ENCODE results near the gene SIPA1L3.
"Not testable (repeated sequence)": the region's sequence is repeated elsewhere in the genome, so short reads cannot be mapped to it uniquely, and the experiment has no call there.

The SIPA1L3 gene

DNA sequence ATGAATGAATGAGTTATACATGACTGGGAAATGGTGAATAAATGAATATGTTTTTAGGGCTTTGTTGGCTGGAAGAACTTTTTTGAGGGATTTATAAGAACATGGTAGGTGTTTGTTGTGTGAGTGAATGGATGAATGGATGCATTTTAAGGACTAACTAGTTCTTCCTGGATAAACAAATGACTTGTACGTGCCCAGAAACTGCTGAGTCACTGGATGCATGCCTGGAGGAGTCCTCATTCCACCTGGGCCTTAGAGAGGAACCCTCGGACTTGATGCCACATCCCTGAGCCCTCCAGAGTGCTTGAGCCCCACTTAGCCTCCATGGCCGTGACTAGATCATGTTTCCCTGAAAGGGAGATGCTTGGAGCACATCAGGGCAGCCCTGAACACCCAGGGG is 163.6 kb downstream of the SIPA1L3 start:
- DNase-seq (ENCODE audit: low spot score) = no peak

DNA sequence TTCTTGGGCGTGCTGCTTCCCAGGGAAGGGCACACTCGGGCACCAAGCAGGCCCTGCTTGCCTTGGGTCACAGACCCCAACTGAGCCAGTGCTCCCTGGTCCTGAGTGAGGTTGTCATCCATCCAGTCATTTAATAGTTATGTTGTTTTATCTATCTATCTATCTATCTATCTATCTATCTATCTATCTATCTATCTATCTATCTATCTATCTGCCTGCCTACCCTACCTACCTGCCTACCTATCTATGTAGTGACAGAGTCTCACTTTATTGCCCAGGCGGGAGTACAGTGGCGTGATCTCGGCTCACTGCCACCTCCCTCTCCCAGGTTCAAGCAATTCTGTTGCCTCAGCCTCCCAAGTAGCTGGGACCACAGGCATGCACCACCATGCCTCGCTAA is 164.0 kb downstream of the SIPA1L3 start:
- DNase-seq (ENCODE audit: low spot score) = not testable (repeated sequence)

DNA sequence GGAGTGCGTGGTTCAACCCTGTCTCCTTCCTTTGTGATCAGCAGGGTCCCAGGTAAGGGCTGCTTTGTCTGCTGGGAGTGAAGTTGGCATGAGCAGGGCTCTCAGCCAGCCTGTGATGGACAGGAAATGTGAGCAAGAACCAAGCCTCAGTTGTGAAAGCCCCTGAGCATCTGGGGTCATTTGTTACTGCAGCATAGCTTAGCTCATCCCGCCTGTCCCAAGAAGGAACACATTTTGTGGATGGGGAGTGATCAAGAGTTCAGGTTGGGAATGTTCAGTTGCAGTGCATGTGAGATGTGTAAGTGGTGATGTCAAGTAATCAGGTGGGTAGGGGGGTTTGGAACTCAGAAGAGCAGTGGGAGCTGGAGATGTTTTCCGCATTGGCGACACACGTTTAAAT is 164.6 kb downstream of the SIPA1L3 start:
- DNase-seq (ENCODE audit: low spot score) = no peak

GRCh38 chr19:38072776-38073750 is 166.1 kb downstream of the SIPA1L3 start:
- DNase-seq (ENCODE audit: low spot score) = no peak

GRCh38 chr19:38073841-38074685 is 167.1 kb downstream of the SIPA1L3 start:
- DNase-seq (ENCODE audit: low spot score) = no peak

- no peak for DNase-seq (ENCODE audit: low spot score)
Observed at GRCh38 chr19:38076337-38076736, 169.3 kb downstream of the SIPA1L3 start.

GRCh38 chr19:38078302-38078930 is 171.4 kb downstream of the SIPA1L3 start:
- no peak for DNase-seq (ENCODE audit: low spot score)

- DNase-seq (ENCODE audit: low spot score) = no peak
Observed at GRCh38 chr19:38079926-38080380, 172.9 kb downstream of the SIPA1L3 start.

DNA sequence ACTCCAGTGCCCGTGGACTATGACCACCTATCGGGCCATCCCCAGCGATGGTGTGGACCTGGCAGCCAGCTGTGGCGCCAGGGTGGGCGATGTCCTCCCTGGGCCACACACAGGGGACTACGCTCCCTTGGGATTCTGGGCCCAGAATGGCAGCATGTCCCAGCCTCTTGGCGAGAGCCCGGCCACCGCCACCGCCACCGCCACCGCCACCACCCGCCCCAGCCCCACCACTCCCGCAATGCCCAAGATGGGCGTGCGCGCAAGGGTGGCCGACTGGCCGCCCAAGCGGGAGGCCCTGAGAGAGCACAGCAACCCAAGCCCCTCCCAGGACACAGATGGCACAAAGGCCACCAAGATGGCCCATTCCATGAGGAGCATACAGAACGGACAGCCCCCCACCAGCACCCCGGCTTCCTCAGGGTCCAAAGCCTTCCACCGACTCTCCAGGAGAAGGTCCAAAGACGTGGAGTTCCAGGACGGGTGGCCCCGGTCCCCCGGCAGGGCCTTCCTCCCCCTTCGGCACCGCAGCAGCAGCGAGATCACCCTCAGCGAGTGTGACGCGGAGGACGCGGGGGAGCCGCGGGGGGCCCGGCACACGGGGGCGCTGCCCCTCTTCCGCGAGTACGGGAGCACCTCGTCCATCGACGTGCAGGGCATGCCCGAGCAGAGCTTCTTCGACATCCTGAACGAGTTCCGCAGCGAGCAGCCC is 174.7 kb downstream of the SIPA1L3 start:
- DNase-seq (ENCODE audit: low spot score) = no peak

- no peak for DNase-seq (ENCODE audit: low spot score)
Observed at GRCh38 chr19:38082256-38083118, 175.5 kb downstream of the SIPA1L3 start.

- DNase-seq (ENCODE audit: low spot score) = no peak
Observed at GRCh38 chr19:38084196-38084595, 177.2 kb downstream of the SIPA1L3 start.

GRCh38 chr19:38089440-38089839 is 182.4 kb downstream of the SIPA1L3 start:
- DNase-seq (ENCODE audit: low spot score) = no peak

DNA sequence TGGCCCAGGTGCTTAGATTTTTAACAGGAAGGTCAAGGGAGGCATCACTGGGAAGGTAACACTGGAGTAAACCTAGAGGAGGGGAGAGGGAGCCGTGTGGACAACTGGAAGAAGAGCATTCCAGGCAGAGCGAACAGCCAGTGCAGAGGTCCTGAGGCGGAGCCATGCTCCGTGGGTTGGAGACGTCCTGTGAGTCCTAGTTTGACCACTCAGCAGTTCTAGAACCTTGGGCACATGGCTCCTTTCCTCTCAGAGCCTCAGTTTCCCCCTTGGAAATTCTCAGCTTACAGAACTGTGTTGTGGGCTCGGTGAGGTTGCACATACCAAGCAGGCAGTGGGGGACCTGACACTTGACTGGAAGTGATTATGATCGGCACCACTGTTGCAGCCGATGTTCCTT is 186.1 kb downstream of the SIPA1L3 start:
- DNase-seq (ENCODE audit: low spot score) = no peak

- DNase-seq (ENCODE audit: low spot score) = no peak
Observed at GRCh38 chr19:38093587-38093986, 186.6 kb downstream of the SIPA1L3 start.

DNA sequence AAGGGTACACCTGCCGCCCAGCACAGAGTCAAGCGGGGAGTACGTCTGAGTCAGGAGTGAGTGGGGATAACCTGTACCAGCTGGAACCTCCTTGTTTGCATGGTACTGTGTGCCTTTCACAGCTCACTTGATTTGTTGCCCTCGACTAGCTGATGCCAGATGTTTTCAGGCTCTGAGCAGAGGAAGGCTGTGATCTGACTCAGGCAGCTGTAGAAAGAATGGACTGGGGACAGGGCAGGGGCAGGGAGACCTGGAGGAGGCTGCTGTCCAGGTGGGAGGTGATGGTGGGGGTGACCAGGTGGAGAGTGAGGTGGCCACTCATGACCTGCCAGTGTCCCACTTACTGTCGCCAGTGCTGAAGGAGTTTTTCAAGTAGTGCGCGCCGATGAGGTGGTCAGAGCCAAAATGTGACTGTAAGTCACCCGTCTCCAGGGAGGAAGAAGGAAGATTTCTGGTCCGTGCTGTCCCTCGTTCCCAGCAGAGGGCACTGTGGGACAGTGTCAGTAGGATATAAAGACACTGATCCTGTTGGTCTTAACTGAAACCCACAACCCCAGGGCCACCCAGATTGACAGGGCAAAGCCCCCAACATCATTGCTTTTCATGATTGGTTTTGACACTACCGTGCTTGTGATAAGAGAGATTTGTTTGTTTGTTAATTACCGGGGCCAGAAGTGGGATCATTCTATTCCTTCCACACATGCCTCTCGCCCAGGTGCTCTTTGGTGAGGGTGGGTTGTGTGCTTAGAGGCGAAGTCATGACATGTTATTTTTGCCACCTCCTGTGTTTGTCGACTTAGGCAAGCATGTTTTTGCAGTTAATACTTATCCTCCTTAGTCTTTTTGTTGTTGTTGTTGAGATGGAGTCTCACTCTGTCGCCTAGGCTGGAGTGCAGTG is 188.7 kb downstream of the SIPA1L3 start:
- no peak for DNase-seq (ENCODE audit: low spot score)

GRCh38 chr19:38099966-38100365 is 193.0 kb downstream of the SIPA1L3 start:
- DNase-seq (ENCODE audit: low spot score) = no peak

GRCh38 chr19:38100589-38100988 is 193.6 kb downstream of the SIPA1L3 start:
- no peak for DNase-seq (ENCODE audit: low spot score)

- DNase-seq (ENCODE audit: low spot score) = no peak
Observed at GRCh38 chr19:38101723-38102122, 194.7 kb downstream of the SIPA1L3 start.

- no peak for DNase-seq (ENCODE audit: low spot score)
Observed at GRCh38 chr19:38105574-38105973, 198.6 kb downstream of the SIPA1L3 start.

- DNase-seq (ENCODE audit: low spot score) = no peak
Observed at GRCh38 chr19:38107129-38107528, 200.1 kb downstream of the SIPA1L3 start.

Data from hematopoietic multipotent progenitor cell treated with erythropoietin and hydrocortisone succinate and interleukin-3 and kit ligand, for 17 days (in vitro differentiated cells).